Left lung (tissue), 10 donors: ENCODE data around the gene LRMDA. TPM values are rescaled to one million over a fixed set of nuclear protein-coding genes. Genes with fewer than 3 reads are reported as not detected.

Experiments used
- ATAC-seq: fragments of 200-7000 bp; cut with Tn5 transposase; one replicate; pipeline ENCODE4 v1.9.1; 2020; ENCODE audit warnings: moderate library complexity
- DNase-seq, 4 donors: peaks; one replicate each; pipeline ENCODE4 v3.0.0-alpha.2; 2013 to 2020
- H3K27ac ChIP-seq, 2 donors: fragments of 200-600 bp; sonication (generic) in 1 of 2; one replicate each; pipeline versions ENCODE4 v1.5.0 to v1.8.0; 2020 to 2021
- H3K27me3 ChIP-seq, 2 donors: fragments of 200-600 bp; sonication (generic) in 1 of 2; one replicate each; pipeline versions ENCODE4 v1.5.0 to v1.8.0; 2020 to 2021
- H3K36me3 ChIP-seq, 2 donors: fragments of 200-600 bp; sonication (generic) in 1 of 2; one replicate each; pipeline versions ENCODE4 v1.5.0 to v1.8.0; 2020 to 2021
- H3K4me1 ChIP-seq, 2 donors: fragments of 200-600 bp; one replicate each; pipeline ENCODE4 v1.8.0; 2021
- H3K4me3 ChIP-seq, 2 donors: fragments of 200-600 bp; sonication (generic) in 1 of 2; one replicate each; pipeline versions ENCODE4 v1.5.0 to v1.8.0; 2020 to 2021; ENCODE audit warnings: mild to moderate bottlenecking in 1 of 2
- H3K9me3 ChIP-seq, 2 donors: fragments of 200-600 bp; sonication (generic) in 1 of 2; one replicate each; pipeline versions ENCODE4 v1.5.0 to v1.8.0; 2020 to 2021
- CTCF ChIP-seq, 2 donors: fragments of 200-600 bp; sonication (generic) in 1 of 2; IDR thresholded peaks; one replicate each; pipeline versions ENCODE4 v1.5.0 to v1.8.0; 2021; ENCODE audit warnings: antibody characterized with exemption in 2 of 2
- intact Hi-C, 2 donors: fragments of 100-400 bp; cut with DNase I; formaldehyde crosslinking; loops; one replicate each; pipeline versions ENCODE4 v1.11.2 to v1.14.2; 2022
- polyA plus RNA-seq, 6 donors: library from polyadenylated mRNA; unstranded; fragments of 120-200 nt; gene quantifications; one replicate each; pipeline ENCODE4 v1.2.1, GENCODE V29; 2013; ENCODE audit not compliant: insufficient read length in 6 of 6
- total RNA-seq, 2 donors: library from RNA; stranded (reverse); fragmentation: NEBNext Ultra II Directional; extraction: Animal tissue kit (Norgen Biotek cat#: 25700); gene quantifications; one replicate each; pipeline ENCODE4 v1.2.1, GENCODE V29; 2021
- donor health status: DM: no; HTN: yes; CAD: no.
- donor health status: DM: no; HTN: no; CAD: no.

The LRMDA gene
- total and polyA plus RNA-seq, 8 donors, result 13.9 to 23.6 (median 18.7) TPM

- Histone ChIP-seq H3K27ac (no peak overlapping the region), H3K36me3 (no peaks in the 10 kb centered on the region), H3K4me3 (no peak overlapping the region), H3K4me1 (no peaks in the 10 kb centered on the region), H3K27me3 (no peaks in the 10 kb centered on the region), H3K9me3 (no peaks in the 10 kb centered on the region)
- intact Hi-C loops, result no loop called here
- DNase-seq, result no peak
- no peak for ATAC-seq
- TF ChIP-seq CTCF (IDR thresholded peaks at IDR 0.05), result no peak
These were observed 567.6 kb downstream of the LRMDA start for GRCh38 chr10:75999001-75999400.

GRCh38 chr10:75999515-76000209 lies 568.2 kb downstream of the LRMDA start:
- intact Hi-C loops, result no loop called here
- no peak for DNase-seq
- Histone ChIP-seq H3K27ac (no peak overlapping the region), H3K9me3 (no peaks in the 10 kb centered on the region), H3K27me3 (no peaks in the 10 kb centered on the region), H3K4me1 (no peaks in the 10 kb centered on the region), H3K4me3 (no peak overlapping the region), H3K36me3 (no peaks in the 10 kb centered on the region)
- no peak for ATAC-seq
- TF ChIP-seq CTCF (IDR thresholded peaks at IDR 0.05), result no peak

- Histone ChIP-seq H3K27ac (no peak overlapping the region), H3K4me1 (no peaks in the 10 kb centered on the region), H3K4me3 (no peak overlapping the region), H3K9me3 (no peaks in the 10 kb centered on the region), H3K27me3 (no peaks in the 10 kb centered on the region), H3K36me3 (no peaks in the 10 kb centered on the region)
- no peak for DNase-seq
- TF ChIP-seq CTCF (IDR thresholded peaks at IDR 0.05), result no peak
- intact Hi-C loops, result no loop called here
- no peak for ATAC-seq
These were observed 569.1 kb downstream of the LRMDA start for GRCh38 chr10:76000550-76000949.

- DNase-seq, result no peak
- no peaks in the 10 kb centered on the region for H3K4me1 ChIP-seq
- H3K9me3 ChIP-seq, result no peaks in the 10 kb centered on the region
- no peak overlapping the region for H3K4me3 ChIP-seq
- TF ChIP-seq CTCF (IDR thresholded peaks at IDR 0.05), result no peak
- H3K36me3 ChIP-seq, result no peaks in the 10 kb centered on the region
- no peaks in the 10 kb centered on the region for H3K27me3 ChIP-seq
- ATAC-seq, result no peak
- intact Hi-C loops, result no loop called here
- no peak overlapping the region for H3K27ac ChIP-seq
These were observed 569.6 kb downstream of the LRMDA start for GRCh38 chr10:76001019-76001418.

- no peaks in the 10 kb centered on the region for H3K36me3 ChIP-seq
- intact Hi-C loops, result no loop called here
- ATAC-seq (no peak), DNase-seq (no peak)
- no peaks in the 10 kb centered on the region for H3K4me1 ChIP-seq
- H3K27ac ChIP-seq, result no peak overlapping the region
- no peak for TF ChIP-seq CTCF (IDR thresholded peaks at IDR 0.05)
- no peaks in the 10 kb centered on the region for H3K9me3 ChIP-seq
- H3K27me3 ChIP-seq, result no peaks in the 10 kb centered on the region
- no peak overlapping the region for H3K4me3 ChIP-seq
These were observed 570.0 kb downstream of the LRMDA start for GRCh38 chr10:76001461-76001860.
